Right lobe of liver (tissue), 4 donors: ENCODE data around the gene B3GAT3.

Experiments
- POLR2A ChIP-seq: fragments of 450-650 bp; IDR thresholded peaks from one replicate; pipeline ENCODE4 v1.6.1; 2017; ENCODE audit warnings: antibody characterized with exemption, mild to moderate bottlenecking
- TF ChIP-seq, protein P1 (sequence below), 4 donors: fragments of 200-600 bp in 3 of 4; fragments of 450-650 bp in 1 of 4; IDR thresholded peaks; one replicate each; pipeline versions ENCODE4 v1.5.1 to v1.8.0; 2016 to 2022; ENCODE audit warnings: antibody characterized with exemption in 4 of 4, mild to moderate bottlenecking in 2 of 4
- donor health status: DM: no; HTN: no; CAD: no.
- donor health status: DM: no; HTN: no; CAD: no.
- donor health status: DM: no; HTN: yes; CAD: no.

DNA sequence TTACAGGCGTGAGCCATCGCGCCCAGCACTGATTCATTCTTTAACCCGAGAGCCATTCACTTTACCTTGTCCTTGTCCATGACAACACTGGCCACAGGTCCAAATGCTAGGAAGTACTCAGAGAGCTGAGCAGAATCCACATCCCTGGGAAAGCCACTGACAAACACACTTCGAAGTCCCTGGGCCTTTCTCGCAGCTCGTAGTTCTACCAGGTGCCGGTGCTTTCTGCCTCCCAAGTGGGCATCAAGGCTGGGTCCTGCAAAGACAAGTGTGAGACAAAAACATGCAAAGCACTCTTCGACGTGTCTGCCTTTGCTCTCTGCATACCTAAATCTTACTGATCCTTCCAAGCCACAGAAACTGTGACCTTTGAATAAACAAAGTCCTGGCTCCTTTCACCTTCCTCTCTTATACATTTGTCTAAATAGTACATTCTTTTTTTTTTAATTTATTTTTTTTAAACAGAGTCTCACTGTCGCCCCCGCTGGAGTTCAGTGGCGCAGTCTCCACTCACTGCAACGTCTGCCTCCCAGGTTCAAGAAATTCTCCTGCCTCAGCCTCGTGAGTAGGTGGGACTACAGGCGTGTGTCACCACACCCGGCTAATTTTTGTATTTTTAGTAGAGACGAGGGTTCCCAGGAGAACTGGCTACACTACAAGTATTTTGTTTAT lies 32.7 kb downstream of the B3GAT3 start:
- TF ChIP-seq, protein P1, sequence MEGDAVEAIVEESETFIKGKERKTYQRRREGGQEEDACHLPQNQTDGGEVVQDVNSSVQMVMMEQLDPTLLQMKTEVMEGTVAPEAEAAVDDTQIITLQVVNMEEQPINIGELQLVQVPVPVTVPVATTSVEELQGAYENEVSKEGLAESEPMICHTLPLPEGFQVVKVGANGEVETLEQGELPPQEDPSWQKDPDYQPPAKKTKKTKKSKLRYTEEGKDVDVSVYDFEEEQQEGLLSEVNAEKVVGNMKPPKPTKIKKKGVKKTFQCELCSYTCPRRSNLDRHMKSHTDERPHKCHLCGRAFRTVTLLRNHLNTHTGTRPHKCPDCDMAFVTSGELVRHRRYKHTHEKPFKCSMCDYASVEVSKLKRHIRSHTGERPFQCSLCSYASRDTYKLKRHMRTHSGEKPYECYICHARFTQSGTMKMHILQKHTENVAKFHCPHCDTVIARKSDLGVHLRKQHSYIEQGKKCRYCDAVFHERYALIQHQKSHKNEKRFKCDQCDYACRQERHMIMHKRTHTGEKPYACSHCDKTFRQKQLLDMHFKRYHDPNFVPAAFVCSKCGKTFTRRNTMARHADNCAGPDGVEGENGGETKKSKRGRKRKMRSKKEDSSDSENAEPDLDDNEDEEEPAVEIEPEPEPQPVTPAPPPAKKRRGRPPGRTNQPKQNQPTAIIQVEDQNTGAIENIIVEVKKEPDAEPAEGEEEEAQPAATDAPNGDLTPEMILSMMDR (IDR thresholded peaks at IDR 0.05) = no peak
- no peak for TF ChIP-seq POLR2A
